SK-N-SH (cell line): ENCODE measurements around the gene CD46. TPM values are rescaled to one million over a fixed set of nuclear protein-coding genes. Genes with fewer than 3 reads are reported as not detected.

Source experiments
- CTCF ChIA-PET: fragments of 300-600, 350-600 bp; formaldehyde crosslinking; extraction: SDS; loops from one replicate; lab custom pipeline; 2021; lab: Yijun Ruan, JAX
- POLR2A ChIA-PET: fragments of 350-600 bp; sonication (Branson Sonifier 250); formaldehyde crosslinking; extraction: SDS; loops from one replicate; lab custom pipeline; 2020; ENCODE audit warnings: antibody characterized with exemption, inconsistent platforms; lab: Yijun Ruan, JAX
- DNase-seq: peaks from one replicate; pipeline ENCODE4 v3.0.0; 2012
- H2AFZ ChIP-seq: fragments of 200-600 bp; sonication (generic); 2 replicates; pipeline ENCODE4 v1.8.1; 2016; ENCODE audit warnings: antibody characterized with exemption, mild to moderate bottlenecking, low read depth
- H3F3A ChIP-seq: fragments of 200-600 bp; sonication (generic); replicated peaks from 2 replicates; pipeline ENCODE3; 2016; ENCODE audit warnings: antibody characterized with exemption, mild to moderate bottlenecking; ENCODE audit not compliant: insufficient read depth
- H3K27ac ChIP-seq, 2 experiments: fragments of 200-500 bp in 1 of 2; fragments of 200-600 bp in 1 of 2; sonication (Bioruptor generic) in 1 of 2; sonication (generic), shearing (Covaris generic) in 1 of 2; 2 replicates each; pipeline versions ENCODE4 v1.5.1 to v1.6.1; 2014 to 2016; ENCODE audit warnings: low read depth in 2 of 2, inconsistent platforms in 1 of 2, low read length in 1 of 2, mild to moderate bottlenecking in 1 of 2, mixed read lengths in 1 of 2
- H3K27me3 ChIP-seq: fragments of 200-600 bp; sonication (generic), shearing (Covaris generic); 2 replicates; pipeline ENCODE4 v1.6.1; 2016; ENCODE audit warnings: mixed run types; ENCODE audit not compliant: insufficient read depth
- H3K36me3 ChIP-seq, 2 experiments: fragments of 200-500 bp in 1 of 2; fragments of 200-600 bp in 1 of 2; sonication (Bioruptor generic) in 1 of 2; sonication (generic) in 1 of 2; replicated peaks in 1 of 2; 2 replicates each; pipeline versions ENCODE3 to v1.5.1; 2014 to 2016; ENCODE audit warnings: low read length in 1 of 2, mild to moderate bottlenecking in 1 of 2; ENCODE audit not compliant: insufficient read depth in 2 of 2, control insufficient read depth in 1 of 2
- H3K4me1 ChIP-seq, 2 experiments: fragments of 200-500 bp in 1 of 2; fragments of 200-600 bp in 1 of 2; sonication (Bioruptor generic) in 1 of 2; sonication (generic), shearing (Covaris generic) in 1 of 2; 2 replicates each; pipeline versions ENCODE4 v1.5.1 to v1.6.1; 2014 to 2016; ENCODE audit warnings: low read depth in 1 of 2, low read length in 1 of 2, mixed run types in 1 of 2; ENCODE audit not compliant: insufficient read depth in 2 of 2, control insufficient read depth in 1 of 2
- H3K4me2 ChIP-seq: fragments of 200-600 bp; sonication (generic), shearing (Covaris generic); 2 replicates; pipeline ENCODE4 v1.6.1; 2017; ENCODE audit warnings: mixed run types
- H3K4me3 ChIP-seq, 2 experiments: fragments of 200-500 bp in 1 of 2; fragments of 200-600 bp in 1 of 2; sonication (Bioruptor generic) in 1 of 2; sonication (generic), shearing (Covaris generic) in 1 of 2; 2 replicates each; pipeline versions ENCODE4 v1.5.1 to v1.8.1; 2014 to 2016; ENCODE audit warnings: low read depth in 2 of 2, inconsistent platforms in 1 of 2, low read length in 1 of 2, mild to moderate bottlenecking in 1 of 2, mixed read lengths in 1 of 2, moderate library complexity in 1 of 2
- H3K79me2 ChIP-seq: fragments of 200-600 bp; sonication (generic); 2 replicates; pipeline ENCODE4 v1.8.1; 2017; ENCODE audit warnings: mild to moderate bottlenecking; ENCODE audit not compliant: insufficient read depth
- H3K9ac ChIP-seq: fragments of 200-600 bp; sonication (generic); 2 replicates; pipeline ENCODE4 v1.6.1; 2017; ENCODE audit warnings: mixed run types
- H3K9me2 ChIP-seq: fragments of 200-600 bp; sonication (generic); 2 replicates; pipeline ENCODE4 v1.6.1; 2017; ENCODE audit warnings: mixed run types
- H3K9me3 ChIP-seq: fragments of 200-600 bp; sonication (generic); 2 replicates; pipeline ENCODE4 v1.6.1; 2017; ENCODE audit warnings: mixed run types, mild to moderate bottlenecking, moderate library complexity
- H4K20me1 ChIP-seq: fragments of 200-600 bp; sonication (generic); 2 replicates; pipeline ENCODE4 v1.6.1; 2017; ENCODE audit warnings: mild to moderate bottlenecking, mixed run types; ENCODE audit not compliant: insufficient read depth
- ELF1 ChIP-seq: IDR thresholded peaks from 2 replicates; pipeline ENCODE4 v1.4.0; 2012
- EP300 ChIP-seq, 2 experiments: IDR thresholded peaks; 2 replicates each; pipeline versions ENCODE4 v1.4.0 to v1.6.1; 2012; ENCODE audit warnings: borderline replicate concordance in 1 of 2, low read depth in 1 of 2, low read length in 1 of 2
- EZH2phosphoT487 ChIP-seq: fragments of 200-600 bp; sonication (generic); IDR thresholded peaks from 2 replicates; pipeline ENCODE4 v1.6.1; 2017; ENCODE audit warnings: low read depth, mixed run types, mild to moderate bottlenecking, antibody characterized with exemption, moderate library complexity, borderline replicate concordance
- FOXM1 ChIP-seq: IDR thresholded peaks from 2 replicates; pipeline ENCODE4 v1.4.0; 2012; ENCODE audit warnings: low read depth, mild to moderate bottlenecking
- GABPA ChIP-seq: IDR thresholded peaks from 2 replicates; pipeline ENCODE4 v1.4.0; 2012; ENCODE audit warnings: low read depth, mild to moderate bottlenecking
- GATA2 ChIP-seq: sonication (generic); formaldehyde crosslinking; IDR thresholded peaks from 2 replicates; pipeline ENCODE4 v1.5.0; 2020; ENCODE audit warnings: mild to moderate bottlenecking, missing genetic modification reagents
- IRF3 ChIP-seq: fragments of 150-350 bp; IDR thresholded peaks from 2 replicates; pipeline ENCODE4 v1.6.1; 2016; ENCODE audit warnings: mild to moderate bottlenecking, low read depth, low read length
- JUND ChIP-seq: IDR thresholded peaks from 2 replicates; pipeline ENCODE4 v1.4.0; 2012
- MXI1 ChIP-seq: IDR thresholded peaks from 2 replicates; pipeline ENCODE4 v1.6.1; 2012; ENCODE audit warnings: mild to moderate bottlenecking, low read depth, low read length, improper control_type of control experiment
- NFIC ChIP-seq: IDR thresholded peaks from 2 replicates; pipeline ENCODE4 v1.4.0; 2012; ENCODE audit warnings: borderline replicate concordance
- PBX3 ChIP-seq: IDR thresholded peaks from 2 replicates; pipeline ENCODE4; 2012
- POLR2AphosphoS5 ChIP-seq: IDR thresholded peaks from 2 replicates; pipeline ENCODE4 v1.6.1; 2012; ENCODE audit warnings: low read depth, low read length
- RAD21 ChIP-seq: IDR thresholded peaks from 2 replicates; pipeline ENCODE4 v1.6.1; 2012; ENCODE audit warnings: mild to moderate bottlenecking, low read length
- RFX5 ChIP-seq: IDR thresholded peaks from 2 replicates; pipeline ENCODE4 v1.6.1; 2012; ENCODE audit warnings: mild to moderate bottlenecking, improper control_type of control experiment, low read length
- RXRA ChIP-seq: IDR thresholded peaks from 2 replicates; pipeline ENCODE4 v1.4.0; 2012; ENCODE audit warnings: low read depth, mild to moderate bottlenecking, borderline replicate concordance
- SIN3A ChIP-seq: IDR thresholded peaks from 2 replicates; pipeline ENCODE4 v1.6.1; 2012; ENCODE audit warnings: low read depth, mild to moderate bottlenecking, low read length, moderate library complexity, borderline replicate concordance
- SMC3 ChIP-seq: IDR thresholded peaks from 2 replicates; pipeline ENCODE4 v1.6.1; 2012; ENCODE audit warnings: low read depth, low read length, improper control_type of control experiment
- TCF12 ChIP-seq: IDR thresholded peaks from 2 replicates; pipeline ENCODE4 v1.4.0; 2012
- YY1 ChIP-seq: IDR thresholded peaks from 2 replicates; pipeline ENCODE4 v1.4.0; 2012; ENCODE audit warnings: low read depth, mild to moderate bottlenecking
- WGBS: methylation state at CpG from one replicate; pipeline ENCODE4 v1.1.6; 2017; ENCODE audit warnings: low lambda C conversion rate; 5-methylcytosine and 5-hydroxymethylcytosine counted together
- polyA plus RNA-seq, 3 experiments: library from polyadenylated mRNA; depleted of rRNA; stranded (reverse); fragments of >200 nt; gene quantifications; 2 replicates each; pipeline ENCODE4 v1.2.3, GENCODE V29; 2012
- TF ChIP-seq, protein P1 (sequence below): IDR thresholded peaks from 2 replicates; pipeline ENCODE4 v1.4.0; 2012; ENCODE audit warnings: low read depth
- TF ChIP-seq, protein P2 (sequence below): IDR thresholded peaks from 2 replicates; pipeline ENCODE4 v1.4.0; 2012; ENCODE audit warnings: low read depth, borderline replicate concordance
- TF ChIP-seq, protein P3 (sequence below): fragments of 200-600 bp; sonication (generic); IDR thresholded peaks from 2 replicates; pipeline ENCODE4 v1.6.1; 2017; ENCODE audit warnings: antibody characterized with exemption, mild to moderate bottlenecking, moderate library complexity
- TF ChIP-seq, protein P4 (sequence below): IDR thresholded peaks from 2 replicates; pipeline ENCODE4 v1.6.1; 2012; ENCODE audit warnings: mild to moderate bottlenecking, low read depth, low read length, moderate library complexity

The CD46 gene
- polyA plus RNA-seq, 1 of the 3 experiments (the other 2 are of a cell fraction), result 56.0 TPM

DNA sequence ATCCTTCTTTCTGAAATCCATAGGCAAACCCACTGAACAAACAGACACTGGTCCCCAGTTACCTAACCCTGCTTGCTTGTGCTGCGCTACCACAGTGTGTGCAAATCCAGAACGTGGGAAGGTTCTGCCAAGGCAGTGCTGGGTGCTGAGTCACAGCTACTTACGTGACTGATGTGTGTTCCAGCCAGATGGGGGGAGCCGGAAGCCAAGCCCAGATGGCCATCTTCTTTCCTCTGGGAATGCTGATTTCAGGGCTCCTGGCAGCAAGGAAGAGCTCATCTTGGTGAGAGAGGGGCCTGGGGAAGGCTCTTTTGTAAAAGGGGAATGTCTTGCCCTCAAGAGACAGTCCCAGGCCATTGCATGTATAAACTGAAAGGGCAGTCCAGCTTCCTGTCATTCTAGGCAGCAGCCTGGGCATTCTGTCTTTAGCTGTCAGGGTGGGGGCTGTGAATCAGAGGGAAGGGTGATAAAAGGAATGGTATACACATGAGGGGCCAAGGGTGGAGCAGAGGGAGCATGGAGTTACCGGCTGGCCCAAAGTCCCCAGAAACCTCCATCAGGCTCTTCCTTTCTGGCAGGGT lies 54.1 kb downstream of the CD46 start:
- 79% methylated on average over 2 of the region's 5 CpGs for WGBS
- Histone ChIP-seq H3K79me2 (no peaks in the 10 kb centered on the region), H2AFZ (peak overlapping the region; percentile 71; the same call in 1 of the 2 replicates), H3K9me3 (no peaks in the 10 kb centered on the region), H3K4me2 (peak overlapping the region; percentile 45), H3F3A (no peaks in the 10 kb centered on the region), H3K4me1 (peaks cover 0 to 7% of the 10 kb centered on the region in 2 experiments; a peak in 2 of 4 replicates), H3K27me3 (no peaks in the 10 kb centered on the region), H3K9ac (no peak overlapping the region; the same call in 1 of the 2 replicates), H3K27ac (peak overlapping the region in 1 of 2 experiments; percentile 63; a peak in 2 of 4 replicates), H3K9me2 (no peaks in the 10 kb centered on the region), H3K4me3 (no peak overlapping the region), H4K20me1 (no peaks in the 10 kb centered on the region), H3K36me3 (peaks cover 4 to 27% of the 10 kb centered on the region in 2 experiments)
- DNase-seq, result no peak
- ChIA-PET POLR2A (no interaction called here), CTCF (interaction anchor here (0.7 to 1.5 kb wide), 2 partner anchors 9 to 866 kb away, joined by 3 to 11 read pairs; no protein-coding TSS in a partner anchor)
- TF ChIP-seq, protein P1, sequence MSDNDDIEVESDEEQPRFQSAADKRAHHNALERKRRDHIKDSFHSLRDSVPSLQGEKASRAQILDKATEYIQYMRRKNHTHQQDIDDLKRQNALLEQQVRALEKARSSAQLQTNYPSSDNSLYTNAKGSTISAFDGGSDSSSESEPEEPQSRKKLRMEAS, result peak; percentile 45; the same call in 1 of the 2 replicates
- TF ChIP-seq GABPA, result 0 out of 2 replicates have a peak, but pooled peaks have one; percentile 21
- TF ChIP-seq EZH2phosphoT487, result no peak
- no peak for TF ChIP-seq EP300 (IDR thresholded peaks at IDR 0.05; ENCODE audit: borderline replicate concordance in 1 of 2, low read depth in 1 of 2, low read length in 1 of 2)
- no peak for TF ChIP-seq POLR2AphosphoS5
- TF ChIP-seq GATA2 (CRISPR knock-in tag), result no peak
- peak; percentile 66; the same call in 1 of the 2 replicates for TF ChIP-seq TCF12
- no peak for TF ChIP-seq RFX5
- peak; percentile 23; the same call in 1 of the 2 replicates for TF ChIP-seq NFIC
- TF ChIP-seq RAD21, result no peak
- TF ChIP-seq ELF1, result no peak
- TF ChIP-seq IRF3, result no peak
- no peak; the same call in 1 of the 2 replicates for TF ChIP-seq JUND
- TF ChIP-seq PBX3, result peak; percentile 74; the same call in 1 of the 2 replicates
- TF ChIP-seq, protein P2, sequence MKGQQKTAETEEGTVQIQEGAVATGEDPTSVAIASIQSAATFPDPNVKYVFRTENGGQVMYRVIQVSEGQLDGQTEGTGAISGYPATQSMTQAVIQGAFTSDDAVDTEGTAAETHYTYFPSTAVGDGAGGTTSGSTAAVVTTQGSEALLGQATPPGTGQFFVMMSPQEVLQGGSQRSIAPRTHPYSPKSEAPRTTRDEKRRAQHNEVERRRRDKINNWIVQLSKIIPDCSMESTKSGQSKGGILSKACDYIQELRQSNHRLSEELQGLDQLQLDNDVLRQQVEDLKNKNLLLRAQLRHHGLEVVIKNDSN, result no peak
- no peak for TF ChIP-seq SIN3A
- no peak for TF ChIP-seq SMC3
- TF ChIP-seq, protein P3, sequence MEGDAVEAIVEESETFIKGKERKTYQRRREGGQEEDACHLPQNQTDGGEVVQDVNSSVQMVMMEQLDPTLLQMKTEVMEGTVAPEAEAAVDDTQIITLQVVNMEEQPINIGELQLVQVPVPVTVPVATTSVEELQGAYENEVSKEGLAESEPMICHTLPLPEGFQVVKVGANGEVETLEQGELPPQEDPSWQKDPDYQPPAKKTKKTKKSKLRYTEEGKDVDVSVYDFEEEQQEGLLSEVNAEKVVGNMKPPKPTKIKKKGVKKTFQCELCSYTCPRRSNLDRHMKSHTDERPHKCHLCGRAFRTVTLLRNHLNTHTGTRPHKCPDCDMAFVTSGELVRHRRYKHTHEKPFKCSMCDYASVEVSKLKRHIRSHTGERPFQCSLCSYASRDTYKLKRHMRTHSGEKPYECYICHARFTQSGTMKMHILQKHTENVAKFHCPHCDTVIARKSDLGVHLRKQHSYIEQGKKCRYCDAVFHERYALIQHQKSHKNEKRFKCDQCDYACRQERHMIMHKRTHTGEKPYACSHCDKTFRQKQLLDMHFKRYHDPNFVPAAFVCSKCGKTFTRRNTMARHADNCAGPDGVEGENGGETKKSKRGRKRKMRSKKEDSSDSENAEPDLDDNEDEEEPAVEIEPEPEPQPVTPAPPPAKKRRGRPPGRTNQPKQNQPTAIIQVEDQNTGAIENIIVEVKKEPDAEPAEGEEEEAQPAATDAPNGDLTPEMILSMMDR, result no peak
- TF ChIP-seq, protein P4, sequence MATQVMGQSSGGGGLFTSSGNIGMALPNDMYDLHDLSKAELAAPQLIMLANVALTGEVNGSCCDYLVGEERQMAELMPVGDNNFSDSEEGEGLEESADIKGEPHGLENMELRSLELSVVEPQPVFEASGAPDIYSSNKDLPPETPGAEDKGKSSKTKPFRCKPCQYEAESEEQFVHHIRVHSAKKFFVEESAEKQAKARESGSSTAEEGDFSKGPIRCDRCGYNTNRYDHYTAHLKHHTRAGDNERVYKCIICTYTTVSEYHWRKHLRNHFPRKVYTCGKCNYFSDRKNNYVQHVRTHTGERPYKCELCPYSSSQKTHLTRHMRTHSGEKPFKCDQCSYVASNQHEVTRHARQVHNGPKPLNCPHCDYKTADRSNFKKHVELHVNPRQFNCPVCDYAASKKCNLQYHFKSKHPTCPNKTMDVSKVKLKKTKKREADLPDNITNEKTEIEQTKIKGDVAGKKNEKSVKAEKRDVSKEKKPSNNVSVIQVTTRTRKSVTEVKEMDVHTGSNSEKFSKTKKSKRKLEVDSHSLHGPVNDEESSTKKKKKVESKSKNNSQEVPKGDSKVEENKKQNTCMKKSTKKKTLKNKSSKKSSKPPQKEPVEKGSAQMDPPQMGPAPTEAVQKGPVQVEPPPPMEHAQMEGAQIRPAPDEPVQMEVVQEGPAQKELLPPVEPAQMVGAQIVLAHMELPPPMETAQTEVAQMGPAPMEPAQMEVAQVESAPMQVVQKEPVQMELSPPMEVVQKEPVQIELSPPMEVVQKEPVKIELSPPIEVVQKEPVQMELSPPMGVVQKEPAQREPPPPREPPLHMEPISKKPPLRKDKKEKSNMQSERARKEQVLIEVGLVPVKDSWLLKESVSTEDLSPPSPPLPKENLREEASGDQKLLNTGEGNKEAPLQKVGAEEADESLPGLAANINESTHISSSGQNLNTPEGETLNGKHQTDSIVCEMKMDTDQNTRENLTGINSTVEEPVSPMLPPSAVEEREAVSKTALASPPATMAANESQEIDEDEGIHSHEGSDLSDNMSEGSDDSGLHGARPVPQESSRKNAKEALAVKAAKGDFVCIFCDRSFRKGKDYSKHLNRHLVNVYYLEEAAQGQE, result no peak
- no peak for TF ChIP-seq FOXM1
- TF ChIP-seq YY1, result no peak
- TF ChIP-seq MXI1, result no peak
- TF ChIP-seq RXRA, result no peak
